A673 (cell line): ENCODE results near the gene PRKAG2. TPM values are rescaled to one million over a fixed set of nuclear protein-coding genes. Genes with fewer than 3 reads are reported as not detected.

Source experiments
- BruUV-seq: library from RNA; stranded (reverse); fragments of 400-500 nt; replicated peaks from 2 replicates; lab custom pipeline; 2021; lab: Mats Ljungman, UMichigan
- CTCF ChIA-PET: fragments of 300-600 bp; sonication (Branson Sonifier 250); formaldehyde crosslinking; loops from one replicate; lab custom pipeline; 2022; ENCODE audit warnings: antibody characterized with exemption; lab: Charles Lee
- POLR2A ChIA-PET: fragments of 300-600 bp; sonication (Branson Sonifier 250); formaldehyde crosslinking; loops from one replicate; lab custom pipeline; 2022; ENCODE audit warnings: antibody characterized with exemption; ENCODE audit not compliant: low non-redundant PET; lab: Charles Lee
- DNase-seq: peaks from one replicate; pipeline ENCODE4 v3.0.0-alpha.2; 2015; ENCODE audit warnings: low spot score
- H3K27ac ChIP-seq: fragments of 200-600 bp; sonication (generic); 2 replicates; pipeline ENCODE4 v1.5.1; 2016; ENCODE audit warnings: mixed run types, low read depth, mild to moderate bottlenecking, mixed read lengths, antibody characterized with exemption, low read length; ENCODE audit not compliant: poor library complexity, severe bottlenecking
- H3K27me3 ChIP-seq: fragments of 200-600 bp; sonication (generic); replicated peaks from 2 replicates; pipeline ENCODE4 v1.6.1; 2017; ENCODE audit warnings: mixed run types, low read depth, mild to moderate bottlenecking, mixed read lengths, antibody characterized with exemption, low read length; ENCODE audit not compliant: insufficient read depth, poor library complexity
- H3K36me3 ChIP-seq: fragments of 200-600 bp; sonication (generic); 2 replicates; pipeline ENCODE4 v1.6.1; 2016; ENCODE audit warnings: mixed run types, mild to moderate bottlenecking, mixed read lengths, antibody characterized with exemption, low read length; ENCODE audit not compliant: insufficient read depth, poor library complexity, severe bottlenecking
- H3K4me1 ChIP-seq: fragments of 200-600 bp; sonication (generic); 2 replicates; pipeline ENCODE4 v1.6.1; 2017; ENCODE audit warnings: mixed run types, mild to moderate bottlenecking, mixed read lengths, antibody characterized with exemption, low read length; ENCODE audit not compliant: insufficient read depth, poor library complexity, severe bottlenecking
- H3K4me3 ChIP-seq: fragments of 200-600 bp; sonication (generic); 2 replicates; pipeline ENCODE4 v1.5.1; 2016; ENCODE audit warnings: low read depth, mixed run types, mild to moderate bottlenecking, mixed read lengths, low read length; ENCODE audit not compliant: poor library complexity, severe bottlenecking
- H3K9me3 ChIP-seq: fragments of 200-600 bp; sonication (generic); 2 replicates; pipeline ENCODE4 v1.6.1; 2016; ENCODE audit warnings: mixed run types, low read depth, mild to moderate bottlenecking, mixed read lengths, antibody characterized with exemption, low read length; ENCODE audit not compliant: poor library complexity, severe bottlenecking
- CTCF ChIP-seq: fragments of 300-800, 200-600 bp; sonication (generic); conservative IDR thresholded peaks from 2 replicates; pipeline ENCODE4 v1.5.1; 2017; ENCODE audit warnings: low read depth, mild to moderate bottlenecking, antibody characterized with exemption, low read length, moderate library complexity, mixed read lengths
- EZH2 ChIP-seq: fragments of 200-600 bp; sonication (generic); IDR thresholded peaks from 2 replicates; pipeline ENCODE4 v1.6.1; 2017; ENCODE audit warnings: borderline replicate concordance, low read depth, mild to moderate bottlenecking, mixed read lengths, antibody characterized with exemption, low read length; ENCODE audit not compliant: poor library complexity, severe bottlenecking
- intact Hi-C: fragments of 100-400 bp; cut with micrococcal nuclease; formaldehyde crosslinking; loops from one replicate; pipeline ENCODE4 v1.10.0; 2022; ENCODE audit not compliant: unreplicated experiment
- total RNA-seq: library from RNA; stranded (reverse); gene quantifications from 2 replicates; pipeline ENCODE4 v1.2.3, GENCODE V29; 2021

PRKAG2 gene
- total RNA-seq, 1 experiment from 2014 or later: 11.6 TPM

GRCh38 chr7:151869968-151870918 lies 6.7 kb downstream of the PRKAG2 start:
- no peak for TF ChIP-seq EZH2
- no peak for TF ChIP-seq CTCF
- H3K27ac ChIP-seq: no peak overlapping the region
- no peak for DNase-seq
- intact Hi-C loops: no loop called here
- H3K4me3 ChIP-seq: no peak overlapping the region
- ChIA-PET CTCF (no interaction called here), POLR2A (no interaction called here)
- no peaks in the 10 kb centered on the region for H3K9me3 ChIP-seq
- no peaks in the 10 kb centered on the region for H3K36me3 ChIP-seq
- no peaks in the 10 kb centered on the region for H3K27me3 ChIP-seq
- H3K4me1 ChIP-seq: peaks cover 14% of the 10 kb centered on the region
- no TSS peak for BruUV-seq

GRCh38 chr7:151869455-151869854 lies 7.5 kb downstream of the PRKAG2 start:
- POLR2A ChIA-PET: no interaction called here

GRCh38 chr7:151869109-151869428 lies 7.8 kb downstream of the PRKAG2 start:
- H3K4me1 ChIP-seq: peaks cover 10% of the 10 kb centered on the region
- no peaks in the 10 kb centered on the region for H3K36me3 ChIP-seq
- H3K27ac ChIP-seq: no peak overlapping the region
- CTCF ChIA-PET: no interaction called here
- no peaks in the 10 kb centered on the region for H3K9me3 ChIP-seq
- TF ChIP-seq EZH2: no peak
- POLR2A ChIA-PET: no interaction called here
- intact Hi-C loops: no loop called here
- no peak overlapping the region for H3K4me3 ChIP-seq
- DNase-seq: no peak
- no TSS peak for BruUV-seq
- no peaks in the 10 kb centered on the region for H3K27me3 ChIP-seq

More at GRCh38 chr7:151869455-151869854, 7.5 kb downstream of the PRKAG2 start:
- no peak for DNase-seq
- no TSS peak for BruUV-seq
- H3K36me3 ChIP-seq: no peaks in the 10 kb centered on the region
- intact Hi-C loops: no loop called here
- H3K27ac ChIP-seq: no peak overlapping the region
- no peaks in the 10 kb centered on the region for H3K27me3 ChIP-seq
- H3K4me1 ChIP-seq: peaks cover 10% of the 10 kb centered on the region
- H3K9me3 ChIP-seq: no peaks in the 10 kb centered on the region
- CTCF ChIA-PET: no interaction called here
- no peak overlapping the region for H3K4me3 ChIP-seq
- TF ChIP-seq EZH2 (no peak), CTCF (no peak)
